Inferior parietal cortex (tissue), 1 donor: ENCODE results near the gene SCUBE2.
"Not testable (repeated sequence)": the region's sequence is repeated elsewhere in the genome, so short reads cannot be mapped to it uniquely, and the experiment has no call there.

Experiments
- DNase-seq: peaks from one replicate; pipeline ENCODE4 v3.0.0-alpha.2; 2016; ENCODE audit errors: extremely low spot score

Gene SCUBE2

DNA sequence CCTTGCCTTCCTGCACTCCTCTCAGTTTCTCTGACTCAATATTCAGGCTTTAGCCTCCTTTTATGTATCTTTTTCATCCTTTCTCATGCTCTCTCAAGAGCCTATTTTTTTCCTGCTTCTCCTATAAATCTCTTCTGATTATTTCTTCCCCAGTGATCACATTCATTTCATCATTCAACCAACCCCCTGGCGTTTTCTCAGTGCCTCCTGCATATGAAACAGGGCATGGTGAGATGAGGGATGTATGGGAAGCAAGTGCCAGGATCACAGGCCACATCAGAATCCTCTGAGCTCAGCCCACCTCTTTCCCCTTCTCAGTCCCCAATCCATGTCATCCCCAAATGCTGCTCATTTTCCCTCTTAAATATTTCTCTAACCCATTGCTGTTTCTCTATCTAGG is 48.9 kb downstream of the SCUBE2 start:
- no peak for DNase-seq

DNA sequence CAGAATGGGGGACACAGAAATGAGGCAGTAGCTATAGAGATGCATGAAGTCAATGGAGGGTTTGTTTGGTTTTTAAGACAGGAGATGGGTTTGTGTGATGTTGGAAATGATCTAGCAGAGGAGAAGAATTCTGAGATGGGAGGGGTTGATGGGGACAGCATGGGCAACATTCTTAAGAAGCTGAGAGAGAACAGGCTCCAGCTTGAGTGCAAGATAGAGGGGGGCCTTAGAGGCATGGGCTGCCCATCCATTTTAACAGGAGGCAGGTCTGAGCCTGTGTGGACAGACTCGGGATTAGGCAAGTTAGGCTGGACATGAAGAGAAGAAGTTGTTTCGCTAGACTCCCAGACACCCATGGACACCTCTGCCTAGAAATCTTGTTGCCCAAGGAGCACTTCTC is 49.7 kb downstream of the SCUBE2 start:
- DNase-seq = no peak

- DNase-seq = no peak
Observed at GRCh38 chr11:9040410-9040809, 51.0 kb downstream of the SCUBE2 start.

- no peak for DNase-seq
Observed at GRCh38 chr11:9039863-9040262, 51.5 kb downstream of the SCUBE2 start.

GRCh38 chr11:9039198-9039597 is 52.2 kb downstream of the SCUBE2 start:
- DNase-seq = no peak

- DNase-seq = no peak
Observed at GRCh38 chr11:9038541-9038940, 52.9 kb downstream of the SCUBE2 start.

GRCh38 chr11:9037963-9038362 is 53.4 kb downstream of the SCUBE2 start:
- DNase-seq = no peak

GRCh38 chr11:9037046-9037780 is 54.2 kb downstream of the SCUBE2 start:
- DNase-seq = no peak

DNA sequence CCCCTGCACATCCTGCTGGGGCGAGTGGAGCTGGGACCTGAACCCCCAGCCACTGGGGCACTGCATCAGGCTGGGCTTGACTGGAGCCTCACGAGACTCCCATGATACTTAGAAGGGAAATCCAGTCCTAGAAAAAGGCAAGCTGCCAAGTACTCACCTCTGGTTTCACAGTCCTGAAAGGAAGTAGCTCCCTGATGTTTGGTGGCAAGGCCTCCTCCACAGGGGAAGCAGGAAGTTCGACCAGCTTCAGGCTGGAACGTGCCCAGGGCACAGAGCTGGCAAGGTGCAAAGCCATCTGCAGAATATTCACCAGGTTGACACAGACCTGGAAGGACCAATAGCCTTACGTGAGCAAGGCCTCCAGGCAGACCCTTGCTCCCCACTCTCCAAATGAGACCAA is 60.8 kb downstream of the SCUBE2 start:
- no peak for DNase-seq

DNA sequence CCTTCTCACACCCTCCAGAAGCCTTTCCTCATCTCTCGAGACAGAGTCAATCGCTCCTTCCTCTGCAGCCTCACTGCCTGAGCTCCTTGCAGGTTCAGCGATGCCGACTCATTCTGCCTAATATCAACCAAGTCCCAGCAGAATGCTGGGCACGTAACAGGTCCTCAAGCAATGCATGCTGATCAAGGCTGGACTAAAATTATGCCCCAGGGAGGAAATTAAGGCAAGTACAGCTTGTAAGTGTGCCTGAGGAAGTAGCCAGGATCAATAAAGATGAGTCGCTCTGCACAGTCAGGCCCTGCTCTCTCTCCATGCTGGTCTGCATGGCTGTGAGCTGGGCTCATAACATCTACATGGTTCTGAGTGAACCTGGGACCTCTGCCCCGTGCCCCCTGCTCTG is 62.0 kb downstream of the SCUBE2 start:
- no peak for DNase-seq

- DNase-seq = no peak
Observed at GRCh38 chr11:9028581-9028980, 62.8 kb downstream of the SCUBE2 start.

DNA sequence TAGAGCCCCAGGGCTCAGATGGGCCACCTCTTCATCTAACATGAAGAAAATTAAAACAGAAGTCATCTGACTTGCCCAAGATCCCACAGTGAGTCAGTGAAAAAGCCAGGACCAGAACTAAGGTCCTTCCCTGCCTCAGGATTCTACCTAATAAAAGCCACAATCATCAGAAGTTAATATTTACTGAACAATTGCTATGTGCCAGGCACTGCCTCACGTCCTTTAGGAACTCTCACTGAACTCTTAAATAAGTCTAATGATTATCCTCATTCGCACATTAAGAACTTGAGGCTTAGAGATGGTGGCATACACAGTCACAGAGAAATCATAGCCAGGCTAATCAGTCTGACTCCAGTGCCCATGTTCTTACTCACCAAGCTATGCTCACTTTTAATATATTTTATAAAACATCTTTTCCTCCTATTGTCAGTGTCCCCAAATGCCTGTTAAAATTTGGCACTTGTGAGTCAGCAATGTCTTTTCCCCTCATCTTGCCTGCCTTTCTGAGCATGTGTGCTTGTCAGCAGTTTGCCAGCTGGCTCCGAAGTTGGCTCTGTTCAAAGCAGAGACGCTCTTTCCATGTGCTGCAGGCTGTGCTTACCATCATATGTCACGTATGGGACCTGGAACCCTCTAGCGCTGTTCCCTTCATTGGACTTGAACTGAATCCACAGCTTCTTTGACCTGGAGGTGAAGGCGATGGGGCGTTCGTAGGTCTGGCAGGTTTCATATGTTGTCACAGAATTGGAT is 66.1 kb downstream of the SCUBE2 start:
- no peak for DNase-seq

- no peak for DNase-seq
Observed at GRCh38 chr11:9022961-9023680, 68.3 kb downstream of the SCUBE2 start.

DNA sequence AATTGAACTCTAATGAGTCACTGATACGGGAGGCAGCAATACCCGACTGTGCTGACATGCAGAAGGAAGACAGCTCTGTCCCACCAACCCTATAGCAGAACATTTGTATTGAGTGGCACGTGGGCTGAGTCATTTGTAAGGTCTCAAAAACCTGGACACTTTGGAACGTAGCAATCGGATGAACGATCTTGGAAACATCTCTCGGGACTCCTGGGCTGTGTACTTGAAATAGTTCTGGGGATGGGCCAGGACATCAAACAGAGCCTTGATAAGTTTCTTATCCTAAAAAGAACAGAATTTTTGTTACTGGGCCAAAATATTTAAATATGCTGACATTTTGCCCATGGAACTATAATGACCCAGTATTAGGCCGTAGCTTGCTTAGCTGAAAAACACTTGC is 70.5 kb downstream of the SCUBE2 start:
- no peak for DNase-seq

- DNase-seq = no peak
Observed at GRCh38 chr11:9019861-9020260, 71.5 kb downstream of the SCUBE2 start.

GRCh38 chr11:9017773-9018172 is 73.6 kb downstream of the SCUBE2 start:
- no peak for DNase-seq

DNA sequence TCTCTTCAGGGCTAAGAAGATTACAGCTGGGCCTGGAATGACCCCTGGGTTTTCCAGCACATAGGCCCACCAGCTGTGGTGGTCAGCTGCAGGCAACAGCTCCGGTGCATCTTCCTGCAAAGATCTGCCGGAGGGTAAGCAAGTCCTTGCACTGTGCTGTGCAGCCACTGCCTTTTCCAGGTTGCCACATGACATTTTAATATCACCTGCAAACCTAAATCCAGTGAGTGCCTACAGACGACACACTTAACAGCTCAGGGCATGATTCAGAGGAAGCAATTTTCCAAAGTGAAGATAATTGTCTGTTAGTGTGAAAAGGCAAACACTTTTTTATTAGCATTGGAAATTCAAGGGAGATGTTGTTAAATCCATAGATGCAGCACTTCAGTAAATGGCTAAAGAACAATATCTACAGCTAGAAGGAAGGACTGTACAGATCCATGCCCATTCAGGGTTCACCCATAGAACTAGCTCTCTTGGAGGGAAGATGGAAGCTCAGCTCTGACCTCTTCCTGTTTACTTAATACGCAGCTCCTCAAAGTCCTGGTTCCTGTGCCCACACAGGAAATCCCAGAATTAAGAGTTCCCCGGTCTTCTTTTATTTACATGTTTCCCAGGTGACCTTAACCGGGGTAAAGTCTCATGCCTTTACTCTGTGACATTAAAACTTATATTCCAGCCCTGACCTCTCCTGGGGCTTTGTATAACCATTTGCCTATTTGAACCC is 74.3 kb downstream of the SCUBE2 start:
- DNase-seq = no peak

DNA sequence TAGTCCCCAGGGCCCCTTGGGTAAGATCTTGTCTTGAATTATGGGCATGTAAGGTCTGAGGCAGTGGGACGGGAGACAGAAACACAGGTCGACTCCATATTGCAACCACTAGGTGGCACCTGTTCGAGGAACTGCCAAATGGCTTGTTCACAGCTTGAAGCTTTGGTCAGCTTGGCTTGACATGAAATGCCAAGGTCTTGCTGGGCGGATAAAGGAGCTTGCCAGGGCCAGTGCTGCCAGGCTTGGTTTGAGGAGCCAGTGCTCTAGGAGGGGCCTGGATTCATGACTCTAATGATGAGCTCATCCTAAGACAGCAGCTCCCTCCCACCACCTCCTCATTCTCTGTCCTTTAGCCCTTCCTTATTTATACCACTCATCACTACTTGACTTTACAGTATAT is 75.7 kb downstream of the SCUBE2 start:
- DNase-seq = peak; percentile 78

DNA sequence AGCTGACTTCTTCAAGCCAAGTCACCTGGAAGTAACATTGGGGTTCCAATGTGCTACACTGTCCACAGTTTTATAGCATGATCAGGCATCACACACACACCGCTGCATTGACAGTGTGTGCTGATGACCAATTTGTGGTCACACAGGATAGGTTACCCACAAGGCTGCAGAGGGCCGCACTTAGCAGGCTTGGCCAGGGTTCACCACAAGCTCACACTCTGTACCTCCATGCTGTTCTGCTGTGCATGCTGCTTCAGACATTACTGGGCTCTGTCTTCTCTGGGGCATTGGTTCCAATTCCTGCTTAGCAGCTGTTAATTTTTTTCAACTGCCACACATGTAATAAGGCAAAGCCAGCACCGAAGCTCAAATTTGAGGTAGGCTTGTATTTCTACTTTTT is 76.6 kb downstream of the SCUBE2 start:
- no peak for DNase-seq

DNA sequence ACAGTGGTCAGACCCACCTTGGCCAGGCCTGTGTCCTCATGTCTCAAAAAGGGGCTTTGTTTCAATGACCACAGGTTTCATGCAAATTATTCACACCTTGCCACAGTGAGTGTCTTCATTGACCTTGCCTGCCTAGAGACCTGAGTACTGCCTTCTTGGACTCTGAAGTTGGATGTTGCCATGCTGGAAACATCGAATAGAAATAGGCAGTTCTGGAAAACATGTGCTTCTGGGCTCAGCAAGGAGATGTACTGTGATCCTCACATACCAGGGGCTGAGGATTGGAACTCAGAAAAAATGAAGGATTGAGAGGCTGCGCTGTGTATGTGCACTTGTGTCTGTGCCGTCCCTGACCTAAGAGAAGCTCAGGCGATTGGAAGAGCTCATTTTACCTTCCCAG is 78.0 kb downstream of the SCUBE2 start:
- DNase-seq = no peak

- not testable (repeated sequence) for DNase-seq
Observed at GRCh38 chr11:9009538-9009937, 81.9 kb downstream of the SCUBE2 start.

- no peak for DNase-seq
Observed at GRCh38 chr11:9008661-9009060, 82.7 kb downstream of the SCUBE2 start.
